Right lobe of liver (tissue), 6 donors: ENCODE measurements around the gene SRGAP2B. TPM values are rescaled to one million over a fixed set of nuclear protein-coding genes. Genes with fewer than 3 reads are reported as not detected.
A peak's percentile ranks its signal among the peaks of the same experiment; 100 is the strongest.
"Not testable (repeated sequence)": the region's sequence is repeated elsewhere in the genome, so short reads cannot be mapped to it uniquely, and the experiment has no call there.

Source experiments
- ATAC-seq, 4 donors: fragments of 200-7000 bp; cut with Tn5 transposase; one replicate each; pipeline ENCODE4 v1.9.1; 2020; ENCODE audit warnings: mild to moderate bottlenecking in 4 of 4, moderate library complexity in 4 of 4
- DNase-seq, 3 donors: peaks; one replicate each; pipeline ENCODE4 v3.0.0-alpha.2; 2020
- H3K27ac ChIP-seq, 3 donors: fragments of 200-600 bp; one replicate each; pipeline ENCODE4 v1.8.0; 2022
- H3K27me3 ChIP-seq, 2 donors: fragments of 200-600 bp; one replicate each; pipeline ENCODE4 v1.8.0; 2022
- H3K36me3 ChIP-seq, 4 donors: fragments of 200-600 bp; sonication (generic) in 1 of 4; one replicate each; pipeline versions ENCODE4 v1.5.1 to v1.8.0; 2017 to 2022; ENCODE audit warnings: control low read depth in 1 of 4
- H3K4me1 ChIP-seq, 4 donors: fragments of 200-600 bp; sonication (generic) in 1 of 4; one replicate each; pipeline versions ENCODE4 v1.5.1 to v1.8.0; 2017 to 2022; ENCODE audit warnings: control low read depth in 1 of 4
- H3K4me3 ChIP-seq, 3 donors: fragments of 200-600 bp; one replicate each; pipeline ENCODE4 v1.8.0; 2022
- H3K9me3 ChIP-seq, 4 donors: fragments of 200-600 bp; sonication (generic) in 1 of 4; one replicate each; pipeline versions ENCODE4 v1.5.1 to v1.8.0; 2017 to 2022; ENCODE audit warnings: control low read depth in 1 of 4
- WGBS: methylation state at CpG from one replicate; pipeline ENCODE4 v1.1.6; 2018; ENCODE audit warnings: low coverage, low lambda C conversion rate; ENCODE audit not compliant: insufficient coverage; ENCODE audit errors: missing lambda C conversion rate; 5-methylcytosine and 5-hydroxymethylcytosine counted together
- intact Hi-C, 2 donors: fragments of 100-400 bp; cut with DNase I; formaldehyde crosslinking; loops; one replicate each; pipeline versions ENCODE4 v1.11.2 to v1.14.1; 2022
- total RNA-seq, 6 experiments: library from RNA; depleted of rRNA in 2 of 6; stranded (reverse); fragments of >200 nt in 2 of 6; fragmentation: NEBNext Ultra II Directional in 3 of 6; extraction: Animal tissue kit (Norgen Biotek cat#: 25700) in 3 of 6; gene quantifications; one replicate each; pipeline versions ENCODE4 v1.1.0 to v1.2.4, GENCODE V29; 2016 to 2023
- donor health status: DM: no; HTN: yes; CAD: no.
- donor health status: DM: no; HTN: no; CAD: no.
- donor health status: DM: no; HTN: no; CAD: no.
- donor health status: DM: no; HTN: yes; CAD: no.
- donor health status: DM: no; HTN: yes; CAD: no.

Gene SRGAP2B
- total RNA-seq, 6 experiments from 2014 or later: 4.5 to 6.6 (median 6.1) TPM

DNA sequence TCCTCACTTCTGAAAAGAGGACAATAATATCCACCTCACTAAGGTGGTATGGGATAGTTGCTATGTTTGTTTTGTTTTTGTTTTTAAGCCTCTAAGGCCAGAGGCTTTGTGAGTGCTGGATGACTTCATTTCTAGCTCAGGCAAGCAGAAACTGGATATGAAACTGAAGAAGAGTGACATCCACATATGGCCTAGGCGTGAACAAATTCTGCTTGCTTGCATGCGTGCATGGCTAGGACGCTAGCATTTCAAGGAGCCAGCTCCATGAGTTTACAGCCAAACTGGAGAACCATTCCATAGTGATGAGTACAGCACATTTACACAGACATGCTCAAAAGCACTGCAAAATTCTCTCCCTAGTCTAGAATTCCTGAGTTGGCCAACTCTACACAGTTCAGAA lies 36.9 kb downstream of the SRGAP2B start:
- no CpG with 5 or more reads among the region's 3 CpGs for WGBS

DNA sequence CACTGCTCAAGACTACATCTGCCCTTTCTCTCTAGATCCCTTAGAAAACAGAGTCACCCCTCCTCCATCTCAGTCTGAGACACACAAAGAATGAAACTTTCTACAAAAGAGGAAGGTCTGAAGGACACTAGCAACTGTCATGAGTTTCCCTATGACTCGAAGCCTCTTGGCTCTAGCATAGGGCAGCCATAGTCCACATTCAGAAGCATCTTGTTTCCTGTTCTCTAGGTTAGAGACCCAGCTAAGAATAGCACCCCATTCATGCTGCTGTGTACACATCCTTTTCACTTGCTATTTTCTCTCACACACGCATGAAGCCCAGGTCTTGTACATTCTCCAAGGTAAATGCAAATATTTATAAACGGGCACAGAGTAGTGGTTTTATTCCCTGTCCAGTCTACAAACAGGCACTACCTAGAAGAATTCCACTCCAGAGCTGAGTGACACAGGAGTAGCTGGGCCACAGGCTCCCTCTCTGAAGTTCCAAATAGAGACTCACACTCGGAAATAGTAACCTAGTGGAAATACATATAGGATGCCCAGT lies 39.8 kb downstream of the SRGAP2B start:
- H3K9me3 ChIP-seq, H3K4me1 ChIP-seq, DNase-seq, H3K36me3 ChIP-seq, H3K27me3 ChIP-seq, intact Hi-C loops, H3K4me3 ChIP-seq, H3K27ac ChIP-seq: not testable (repeated sequence)
- no CpG with 5 or more reads among the region's 4 CpGs for WGBS
- peak; percentile 60 to 82 (median 76) for ATAC-seq

More for the DNA sequence above, 36.9 kb downstream of the SRGAP2B start:
- H3K27me3 ChIP-seq, H3K9me3 ChIP-seq, H3K36me3 ChIP-seq, H3K27ac ChIP-seq, DNase-seq, intact Hi-C loops, H3K4me3 ChIP-seq, H3K4me1 ChIP-seq: not testable (repeated sequence)
- peak in 3 of 4 donors; percentile 36 to 63 (median 43) for ATAC-seq

- H3K27ac ChIP-seq, ATAC-seq, H3K27me3 ChIP-seq, H3K9me3 ChIP-seq, intact Hi-C loops, DNase-seq, H3K36me3 ChIP-seq, H3K4me3 ChIP-seq, H3K4me1 ChIP-seq: not testable (repeated sequence)
- no CpG with 5 or more reads among the region's 4 CpGs for WGBS
These were observed 41.7 kb downstream of the SRGAP2B start for GRCh38 chr1:145053428-145053827.

GRCh38 chr1:145052019-145052776 lies 42.9 kb downstream of the SRGAP2B start:
- DNase-seq, H3K4me3 ChIP-seq, H3K4me1 ChIP-seq, H3K27me3 ChIP-seq, H3K36me3 ChIP-seq, H3K9me3 ChIP-seq, H3K27ac ChIP-seq, intact Hi-C loops: not testable (repeated sequence)
- peak; percentile 61 to 78 (median 63) for ATAC-seq
- no CpG with 5 or more reads among the region's 10 CpGs for WGBS

GRCh38 chr1:145048181-145048856 lies 46.8 kb downstream of the SRGAP2B start:
- ATAC-seq, H3K4me3 ChIP-seq, DNase-seq, H3K27me3 ChIP-seq, H3K36me3 ChIP-seq, H3K27ac ChIP-seq, intact Hi-C loops, H3K9me3 ChIP-seq, H3K4me1 ChIP-seq: not testable (repeated sequence)
- WGBS: no CpG with 5 or more reads among the region's 6 CpGs

GRCh38 chr1:145047553-145047952 lies 47.6 kb downstream of the SRGAP2B start:
- H3K27ac ChIP-seq, DNase-seq, ATAC-seq, H3K4me1 ChIP-seq, H3K27me3 ChIP-seq, H3K4me3 ChIP-seq, intact Hi-C loops, H3K36me3 ChIP-seq, H3K9me3 ChIP-seq: not testable (repeated sequence)
- WGBS: no CpG with 5 or more reads among the region's 1 CpG

DNA sequence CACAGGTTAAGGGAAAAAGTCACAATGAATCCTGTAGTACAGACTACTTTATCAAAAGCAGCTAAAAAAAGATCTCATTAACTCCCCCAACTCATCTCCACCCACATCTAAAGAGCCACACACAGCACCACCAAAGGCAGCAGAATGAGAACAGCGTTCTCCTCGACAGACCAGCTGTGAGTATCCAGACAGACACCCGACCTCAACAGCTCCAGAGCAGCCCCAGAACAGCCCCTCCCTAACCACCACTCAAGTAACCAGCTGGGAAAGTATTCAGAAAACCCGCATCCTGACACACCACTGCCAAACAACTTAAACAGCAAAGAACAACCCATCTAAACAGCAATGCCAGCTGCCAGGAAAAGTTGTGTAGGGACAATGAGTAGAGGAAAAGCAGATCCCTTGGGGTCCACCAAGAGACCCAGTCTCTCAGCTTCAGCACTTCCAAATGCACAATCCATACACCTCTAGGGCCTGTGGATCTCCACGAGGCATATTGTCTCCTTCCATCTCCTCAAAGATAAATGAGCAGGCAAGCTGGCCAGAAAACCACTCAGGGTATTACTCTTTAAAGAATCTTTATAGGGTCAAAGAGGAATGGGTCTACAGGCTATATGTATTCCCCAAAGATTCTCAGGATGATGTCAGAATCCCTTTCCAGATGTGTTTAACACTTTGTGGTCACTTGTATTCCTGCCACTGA lies 49.4 kb downstream of the SRGAP2B start:
- H3K9me3 ChIP-seq, H3K4me1 ChIP-seq, H3K4me3 ChIP-seq, intact Hi-C loops, H3K27ac ChIP-seq, H3K36me3 ChIP-seq, H3K27me3 ChIP-seq, DNase-seq, ATAC-seq: not testable (repeated sequence)
- WGBS: no CpG with 5 or more reads among the region's 5 CpGs

DNA sequence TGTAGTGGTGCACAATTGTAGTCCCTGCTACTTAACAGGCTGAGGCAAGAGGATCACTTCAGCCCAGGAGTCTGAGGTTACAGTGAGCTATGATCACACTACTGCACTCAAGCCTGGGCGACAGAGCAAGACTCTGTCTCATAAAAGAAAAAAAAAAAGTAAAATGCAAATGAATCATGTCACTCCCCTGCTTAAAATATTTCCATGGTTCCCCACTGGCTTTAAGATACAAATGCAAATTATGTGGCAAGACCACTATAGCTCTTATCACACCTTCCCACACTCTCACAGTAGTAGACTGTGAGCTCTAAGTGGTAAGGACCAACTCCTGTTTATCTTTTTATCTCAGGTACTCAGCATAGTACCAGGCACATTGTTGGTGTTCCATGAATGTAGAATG lies 53.6 kb downstream of the SRGAP2B start:
- H3K27me3 ChIP-seq, H3K27ac ChIP-seq, H3K36me3 ChIP-seq, intact Hi-C loops, DNase-seq, H3K9me3 ChIP-seq, H3K4me3 ChIP-seq, ATAC-seq, H3K4me1 ChIP-seq: not testable (repeated sequence)
- WGBS: no CpG with 5 or more reads among the region's 1 CpG

GRCh38 chr1:145036019-145036418 lies 59.1 kb downstream of the SRGAP2B start:
- H3K36me3 ChIP-seq, H3K9me3 ChIP-seq, H3K27ac ChIP-seq, H3K4me3 ChIP-seq, H3K4me1 ChIP-seq, DNase-seq, intact Hi-C loops, H3K27me3 ChIP-seq: not testable (repeated sequence)
- 58% methylated on average over 2 of the region's 2 CpGs for WGBS
- ATAC-seq: peak; percentile 45 to 65 (median 56)

- intact Hi-C loops, ATAC-seq: not testable (repeated sequence)
- no CpG with 5 or more reads among the region's 2 CpGs for WGBS
These were observed 61.6 kb downstream of the SRGAP2B start for GRCh38 chr1:145033523-145033922.

DNA sequence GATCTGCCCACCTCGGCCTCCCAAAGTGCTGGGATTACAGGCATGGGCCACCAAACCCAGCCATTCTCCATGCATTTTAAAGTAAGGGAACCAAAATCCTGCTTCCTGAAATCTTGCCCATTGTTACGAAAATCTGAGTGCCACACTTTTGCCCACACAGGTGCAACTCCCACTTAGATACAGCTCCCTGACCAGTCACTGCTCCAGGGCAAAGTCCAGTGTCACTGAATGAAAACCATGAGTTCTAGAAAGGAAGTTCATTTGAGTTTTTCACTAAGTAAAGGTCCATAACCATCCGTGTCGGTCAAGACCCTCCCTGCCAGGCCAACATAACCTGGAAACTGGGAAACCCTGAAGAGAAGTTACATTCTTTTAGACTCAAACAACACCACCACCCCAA lies 67.9 kb downstream of the SRGAP2B start:
- peak; percentile 66 to 90 (median 82) for ATAC-seq
- H3K9me3 ChIP-seq, DNase-seq, intact Hi-C loops, H3K27ac ChIP-seq, H3K4me1 ChIP-seq, H3K4me3 ChIP-seq, H3K36me3 ChIP-seq, H3K27me3 ChIP-seq: not testable (repeated sequence)
- no CpG with 5 or more reads among the region's 4 CpGs for WGBS

More at GRCh38 chr1:145033523-145033922, 61.6 kb downstream of the SRGAP2B start:
- H3K4me1 ChIP-seq, H3K36me3 ChIP-seq, H3K27ac ChIP-seq, H3K27me3 ChIP-seq, H3K4me3 ChIP-seq, H3K9me3 ChIP-seq, DNase-seq: not testable (repeated sequence)
